Testis (tissue), 3 donors: ENCODE data around the gene ARFGAP1. TPM values are rescaled to one million over a fixed set of nuclear protein-coding genes. Genes with fewer than 3 reads are reported as not detected.

ENCODE experiments used
- DNase-seq: peaks from one replicate; pipeline ENCODE4 v3.0.0-alpha.2; 2019
- H3K27ac ChIP-seq, 2 donors: fragments of 200-600 bp; sonication (generic); one replicate each; pipeline ENCODE4 v1.5.1; 2019
- H3K27me3 ChIP-seq: fragments of 200-600 bp; sonication (generic); one replicate; pipeline ENCODE4 v1.5.1; 2019
- H3K36me3 ChIP-seq: fragments of 200-600 bp; sonication (generic); one replicate; pipeline ENCODE4 v1.5.1; 2017; ENCODE audit warnings: low read depth; ENCODE audit errors: missing control alignments
- H3K4me1 ChIP-seq: fragments of 200-600 bp; sonication (generic); one replicate; pipeline ENCODE4 v1.5.1; 2019
- H3K4me3 ChIP-seq, 2 donors: fragments of 200-600 bp; sonication (generic); one replicate each; pipeline ENCODE4 v1.5.1; 2017 to 2019
- H3K9me3 ChIP-seq: fragments of 200-600 bp; sonication (generic); one replicate; pipeline ENCODE4 v1.5.1; 2017
- POLR2A ChIP-seq: fragments of 450-650 bp; IDR thresholded peaks from one replicate; pipeline ENCODE4 v1.6.1; 2017; ENCODE audit warnings: antibody characterized with exemption, mild to moderate bottlenecking, moderate library complexity
- WGBS, 2 donors: methylation state at CpG; one replicate each; pipeline ENCODE4 v1.1.5; 2018; 5-methylcytosine and 5-hydroxymethylcytosine counted together
- intact Hi-C: fragments of 100-400 bp; cut with DNase I; formaldehyde crosslinking; loops from one replicate; pipeline ENCODE4 v1.15.1; 2023; ENCODE audit warnings: low total_unique reads
- polyA plus RNA-seq: library from polyadenylated mRNA; stranded (reverse); fragments of 350-450 nt; fragmentation: Illumina TruSeq; extraction: RNeasy Lipid Tissue Mini Kit (QIAGEN cat#74804); gene quantifications from one replicate; pipeline ENCODE4 v1.2.3, GENCODE V29; 2014; ENCODE audit warnings: low read depth, low replicate concordance; ENCODE audit not compliant: insufficient read depth
- total RNA-seq, 2 donors: library from RNA; depleted of rRNA; stranded (reverse); fragments of >200 nt; gene quantifications; one replicate each; pipeline ENCODE4 v1.2.3, GENCODE V29; 2016
- TF ChIP-seq, protein P1 (sequence below), 3 experiments: fragments of 450-650 bp in 2 of 3; fragments of 200-600 bp in 1 of 3; sonication (generic) in 1 of 3; IDR thresholded peaks; one replicate each; pipeline ENCODE4 v1.5.1; 2016 to 2019; ENCODE audit warnings: antibody characterized with exemption in 3 of 3, mild to moderate bottlenecking in 2 of 3, moderate library complexity in 1 of 3

ARFGAP1 gene
- total and polyA plus RNA-seq, 3 donors from 2014 or later, result 97.0 to 126 (median 110) TPM

- TF ChIP-seq, protein P1, sequence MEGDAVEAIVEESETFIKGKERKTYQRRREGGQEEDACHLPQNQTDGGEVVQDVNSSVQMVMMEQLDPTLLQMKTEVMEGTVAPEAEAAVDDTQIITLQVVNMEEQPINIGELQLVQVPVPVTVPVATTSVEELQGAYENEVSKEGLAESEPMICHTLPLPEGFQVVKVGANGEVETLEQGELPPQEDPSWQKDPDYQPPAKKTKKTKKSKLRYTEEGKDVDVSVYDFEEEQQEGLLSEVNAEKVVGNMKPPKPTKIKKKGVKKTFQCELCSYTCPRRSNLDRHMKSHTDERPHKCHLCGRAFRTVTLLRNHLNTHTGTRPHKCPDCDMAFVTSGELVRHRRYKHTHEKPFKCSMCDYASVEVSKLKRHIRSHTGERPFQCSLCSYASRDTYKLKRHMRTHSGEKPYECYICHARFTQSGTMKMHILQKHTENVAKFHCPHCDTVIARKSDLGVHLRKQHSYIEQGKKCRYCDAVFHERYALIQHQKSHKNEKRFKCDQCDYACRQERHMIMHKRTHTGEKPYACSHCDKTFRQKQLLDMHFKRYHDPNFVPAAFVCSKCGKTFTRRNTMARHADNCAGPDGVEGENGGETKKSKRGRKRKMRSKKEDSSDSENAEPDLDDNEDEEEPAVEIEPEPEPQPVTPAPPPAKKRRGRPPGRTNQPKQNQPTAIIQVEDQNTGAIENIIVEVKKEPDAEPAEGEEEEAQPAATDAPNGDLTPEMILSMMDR (IDR thresholded peaks at IDR 0.05), result no peak
- no peak for TF ChIP-seq POLR2A
- 92% methylated on average over 7 to 15 of the region's 15 CpGs for WGBS, 2 donors
- H3K4me1 ChIP-seq, result no peaks in the 10 kb centered on the region
- intact Hi-C loops, result no loop called here
- no peaks in the 10 kb centered on the region for H3K27me3 ChIP-seq
- no peaks in the 10 kb centered on the region for H3K9me3 ChIP-seq
- no peak overlapping the region for H3K27ac ChIP-seq
- DNase-seq, result peak; percentile 26
- no peak overlapping the region for H3K4me3 ChIP-seq
- no peaks in the 10 kb centered on the region for H3K36me3 ChIP-seq
These were observed 54.0 kb downstream of the ARFGAP1 start for GRCh38 chr20:63326314-63327230.

DNA sequence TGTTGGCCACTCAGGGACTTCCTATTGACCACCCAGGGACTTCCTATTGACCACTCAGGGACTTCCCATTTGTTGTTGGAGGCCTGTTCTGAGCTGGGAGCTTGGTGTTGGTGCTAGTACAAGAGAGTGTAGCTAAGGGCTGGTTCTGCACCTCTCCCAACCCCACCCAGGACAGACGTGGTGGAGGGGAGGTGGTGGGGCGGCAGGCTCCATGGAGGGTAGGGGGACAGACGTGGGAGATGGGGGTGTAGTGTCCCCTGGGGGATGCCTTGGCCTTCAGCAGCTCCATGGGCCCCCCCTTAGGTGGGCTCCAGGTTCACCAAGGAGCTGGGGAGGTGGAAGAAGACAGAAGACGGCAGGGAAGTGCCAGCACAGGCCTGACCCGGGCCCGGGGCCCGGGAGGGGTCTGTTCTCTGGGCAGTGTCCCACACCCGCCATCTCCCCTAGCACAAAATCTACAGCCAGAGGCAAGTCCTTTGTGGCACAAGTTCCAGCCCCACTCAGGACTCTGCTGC lies 54.7 kb downstream of the ARFGAP1 start:
- WGBS, 2 donors, result 95 to 97% methylated on average over 5 to 7 of the region's 8 CpGs
- Histone ChIP-seq H3K4me1 (no peaks in the 10 kb centered on the region), H3K4me3 (no peak overlapping the region), H3K9me3 (no peaks in the 10 kb centered on the region), H3K27me3 (no peaks in the 10 kb centered on the region), H3K36me3 (no peaks in the 10 kb centered on the region), H3K27ac (no peak overlapping the region)
- intact Hi-C loops, result no loop called here
- DNase-seq, result no peak
- TF ChIP-seq, protein P1 (IDR thresholded peaks at IDR 0.05), result no peak
- TF ChIP-seq POLR2A, result no peak

DNA sequence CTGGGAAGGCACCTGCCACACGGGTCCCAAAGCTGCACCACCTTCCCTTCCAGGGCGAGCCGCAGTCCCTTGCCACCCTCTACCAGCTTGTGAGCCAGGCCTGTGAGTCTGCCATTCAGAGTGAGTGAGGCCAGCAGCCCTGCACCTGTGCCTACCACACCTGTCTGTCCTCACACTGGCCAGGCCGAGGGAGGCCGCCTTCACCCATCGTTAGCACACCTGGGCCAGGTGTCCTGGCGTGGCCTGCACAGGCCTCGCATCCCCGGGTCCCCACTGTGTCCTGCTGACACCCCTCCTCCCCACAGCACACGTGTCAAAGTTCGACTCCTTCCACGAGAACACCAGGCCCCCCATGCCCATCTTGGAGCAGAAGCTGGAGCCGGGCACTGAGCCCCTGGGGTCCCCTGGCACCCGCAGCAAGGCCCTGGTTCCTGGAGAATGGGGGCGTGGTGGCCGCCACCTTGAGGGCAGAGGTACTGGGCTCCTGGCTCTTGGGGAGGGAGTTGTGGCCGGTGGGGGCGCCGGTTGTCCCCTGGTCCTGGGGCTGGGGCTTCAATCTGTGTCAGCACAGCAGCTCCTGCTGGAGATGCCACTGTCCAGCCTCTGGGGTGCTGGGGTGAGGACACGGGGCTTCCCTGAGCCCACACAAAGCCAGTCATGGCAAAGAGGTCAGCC lies 55.5 kb downstream of the ARFGAP1 start:
- Histone ChIP-seq H3K36me3 (no peaks in the 10 kb centered on the region), H3K4me3 (no peak overlapping the region), H3K9me3 (no peaks in the 10 kb centered on the region), H3K27ac (no peak overlapping the region), H3K27me3 (no peaks in the 10 kb centered on the region), H3K4me1 (no peaks in the 10 kb centered on the region)
- TF ChIP-seq, protein P1 (IDR thresholded peaks at IDR 0.05), result no peak
- no peak for TF ChIP-seq POLR2A
- DNase-seq, result no peak
- WGBS, 2 donors, result 84 to 89% methylated on average over 7 to 20 of the region's 20 CpGs
- intact Hi-C loops, result no loop called here

DNA sequence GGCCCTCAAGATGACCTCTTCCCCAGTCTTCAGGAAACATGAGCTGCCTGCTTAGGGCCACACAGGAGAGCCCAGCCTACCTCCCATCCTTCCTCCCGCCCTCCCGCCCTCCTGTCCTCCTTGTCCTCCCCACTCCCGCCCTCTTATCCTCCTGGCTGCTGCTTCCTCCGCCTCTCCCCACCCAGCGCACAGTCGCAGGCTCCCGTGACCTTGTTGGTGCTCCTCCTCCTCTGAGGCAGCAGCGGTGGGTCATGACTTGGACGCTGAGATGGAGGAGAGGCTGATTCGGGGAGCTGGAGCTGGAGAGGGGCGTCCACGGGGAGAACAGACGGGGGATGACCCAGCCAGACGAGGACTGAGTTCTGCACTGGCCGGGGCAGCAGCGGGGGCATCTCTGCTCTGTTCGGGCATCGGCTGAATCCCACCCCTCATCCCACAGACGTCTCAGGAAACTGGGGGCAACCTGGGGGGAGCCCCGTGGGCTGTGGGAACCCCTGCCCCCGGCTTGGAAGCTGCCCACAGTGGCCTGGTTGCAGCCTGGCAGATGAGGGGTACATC lies 56.2 kb downstream of the ARFGAP1 start:
- 62 to 85% methylated on average over 7 to 21 of the region's 21 CpGs for WGBS, 2 donors
- Histone ChIP-seq H3K9me3 (no peaks in the 10 kb centered on the region), H3K27me3 (no peaks in the 10 kb centered on the region), H3K4me3 (no peak overlapping the region), H3K27ac (no peak overlapping the region), H3K36me3 (no peaks in the 10 kb centered on the region), H3K4me1 (no peaks in the 10 kb centered on the region)
- intact Hi-C loops, result no loop called here
- TF ChIP-seq, protein P1 (IDR thresholded peaks at IDR 0.05), result no peak
- no peak for TF ChIP-seq POLR2A
- no peak for DNase-seq
